GM18517 (cell line): ENCODE measurements around the gene C5orf63.
"Not testable (repeated sequence)": the region's sequence is repeated elsewhere in the genome, so short reads cannot be mapped to it uniquely, and the experiment has no call there.

ENCODE experiments used
- ATAC-seq: cut with Tn5 transposase; IDR thresholded peaks from one replicate; pipeline ENCODE4 v1.9.1; 2021; ENCODE audit warnings: mild to moderate bottlenecking, moderate library complexity; ENCODE audit not compliant: unreplicated experiment

C5orf63 gene

DNA sequence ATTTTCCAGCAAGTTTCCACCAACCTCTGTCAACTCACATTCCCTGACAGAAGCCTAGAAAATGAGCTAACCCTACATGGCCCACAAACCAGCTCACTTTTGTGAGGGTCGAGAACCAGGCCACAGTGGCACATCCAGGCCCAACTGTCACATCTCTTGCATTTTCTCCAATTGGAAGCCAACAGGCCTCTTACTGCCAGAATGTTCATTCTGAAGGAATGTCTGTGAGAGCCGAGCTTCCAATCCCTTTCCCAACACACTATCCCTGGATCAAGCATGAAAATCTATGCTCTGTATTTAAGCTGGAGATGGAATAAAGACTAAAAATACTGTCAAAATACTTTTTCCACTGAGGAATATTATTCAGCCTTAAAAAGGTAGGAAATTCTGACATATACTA lies 62.9 kb downstream of the C5orf63 start:
- no peak for ATAC-seq

DNA sequence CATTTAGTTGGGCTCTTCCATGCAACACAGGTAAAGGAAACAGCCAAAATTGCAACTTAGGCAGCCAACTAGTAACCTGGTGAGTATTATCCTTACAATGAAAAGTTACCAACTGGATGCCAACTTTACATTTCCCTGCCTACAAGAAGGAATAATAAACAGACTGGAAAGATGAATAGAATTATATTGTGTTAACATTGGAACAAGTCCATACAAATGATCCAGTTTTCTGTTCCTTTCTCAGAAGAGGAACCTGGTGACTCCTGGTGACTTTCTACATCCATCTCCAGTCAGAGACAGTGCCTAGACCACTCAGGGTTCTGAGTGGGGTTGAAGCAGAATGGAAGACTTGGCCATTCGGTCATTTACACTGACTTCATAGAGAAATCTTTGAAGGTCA lies 63.5 kb downstream of the C5orf63 start:
- no peak for ATAC-seq

GRCh38 chr5:127008300-127008975 lies 64.9 kb downstream of the C5orf63 start:
- no peak for ATAC-seq

DNA sequence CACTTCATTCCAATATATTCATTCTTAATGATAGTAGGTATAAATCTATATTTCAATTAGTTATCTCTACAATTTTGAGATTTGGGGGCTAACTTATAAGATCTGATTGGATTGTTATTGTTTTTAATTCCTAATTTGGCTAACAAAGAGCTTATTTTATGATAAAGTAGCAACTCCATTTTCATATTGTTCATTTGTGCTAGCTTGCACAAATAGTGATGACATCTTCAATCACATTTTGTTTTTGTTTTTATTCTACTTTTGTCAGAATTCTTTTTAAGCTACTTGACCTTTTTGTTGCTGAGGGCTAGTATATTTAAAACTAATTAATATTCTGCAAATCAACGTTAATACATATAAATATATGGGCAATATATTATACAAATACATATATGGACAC lies 65.8 kb downstream of the C5orf63 start:
- no peak for ATAC-seq

DNA sequence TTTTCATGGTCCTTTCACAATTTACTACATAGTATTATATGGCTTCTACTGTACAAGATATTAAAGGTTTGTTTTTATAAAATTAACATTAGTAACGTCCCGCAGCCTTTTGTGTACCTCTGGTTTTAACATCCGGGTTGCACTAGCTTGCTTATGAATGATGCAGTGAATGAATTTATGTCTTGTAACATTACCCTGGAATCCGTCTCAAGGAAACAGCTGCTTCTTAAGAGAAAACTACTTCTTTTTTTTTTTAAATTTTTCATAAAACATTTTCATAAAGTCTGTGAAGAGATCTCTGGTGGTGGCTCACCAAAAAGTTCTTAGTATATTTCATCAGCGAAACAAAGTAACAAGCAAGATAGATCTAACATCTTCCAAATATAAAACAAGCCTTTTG lies 66.6 kb downstream of the C5orf63 start:
- ATAC-seq: no peak

GRCh38 chr5:127005282-127005681 lies 68.0 kb downstream of the C5orf63 start:
- ATAC-seq: not testable (repeated sequence)

DNA sequence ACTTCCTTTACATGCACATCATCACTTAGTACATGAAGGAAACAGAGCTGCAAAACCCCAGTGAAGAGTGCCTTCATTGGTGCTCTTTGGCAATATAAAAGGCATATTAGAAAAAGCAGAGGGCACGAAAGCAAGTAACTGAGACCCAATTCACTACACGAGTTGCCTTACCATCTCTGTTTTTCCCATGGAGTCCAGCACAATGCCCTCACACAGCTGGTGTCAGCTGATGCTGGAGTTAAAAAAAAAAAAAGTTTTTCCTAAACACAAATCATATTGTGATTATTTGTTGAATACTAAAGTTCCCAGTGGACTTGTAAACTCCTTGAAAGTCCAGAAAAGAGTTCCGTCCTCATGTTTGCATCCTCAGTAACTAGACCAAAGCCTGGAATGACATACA lies 68.6 kb downstream of the C5orf63 start:
- ATAC-seq: no peak

DNA sequence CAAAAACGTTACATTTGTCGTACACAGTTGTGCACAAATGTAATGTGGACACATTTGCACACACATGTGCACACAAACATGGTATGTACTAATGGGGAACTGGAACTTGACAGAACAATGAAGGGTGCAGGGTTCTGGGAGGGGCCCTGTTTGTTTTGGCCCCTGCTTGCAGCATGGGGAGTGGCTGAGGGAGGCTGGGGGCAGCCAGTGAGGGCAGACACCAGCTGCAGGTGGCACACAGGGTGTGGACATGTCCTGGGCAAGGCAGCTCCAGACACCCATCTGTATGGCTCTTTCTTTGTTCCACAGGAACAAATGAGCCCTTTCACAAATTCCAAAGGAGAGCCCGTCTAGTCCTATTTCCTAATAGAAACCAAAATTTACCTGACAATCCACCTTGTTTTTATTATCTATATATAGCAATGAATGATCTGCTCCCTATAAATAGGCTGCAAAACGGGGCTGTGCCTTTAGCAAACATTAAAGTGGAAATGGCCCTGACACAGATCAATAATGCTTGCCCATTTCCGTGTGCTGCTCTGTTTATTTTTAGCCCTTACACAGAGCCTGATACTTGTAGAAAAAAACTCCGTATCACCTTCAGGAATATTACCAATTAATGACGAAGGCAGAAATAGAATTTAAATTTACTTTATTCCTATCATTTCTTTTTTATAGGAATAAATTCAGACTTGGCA lies 69.4 kb downstream of the C5orf63 start:
- ATAC-seq: no peak

GRCh38 chr5:127002390-127002789 lies 70.9 kb downstream of the C5orf63 start:
- ATAC-seq: no peak

GRCh38 chr5:127001621-127002296 lies 71.5 kb downstream of the C5orf63 start:
- ATAC-seq: no peak
